ENCODE measurements around the gene ZBED1. TPM values are rescaled to one million over a fixed set of nuclear protein-coding genes. Genes with fewer than 3 reads are reported as not detected.

The ZBED1 gene
- total and polyA plus RNA-seq, 2 donors (not counting 3 experiments of a cell fraction or from before 2014, with no cell fraction given), result 24.6 to 46.5 TPM

DNA sequence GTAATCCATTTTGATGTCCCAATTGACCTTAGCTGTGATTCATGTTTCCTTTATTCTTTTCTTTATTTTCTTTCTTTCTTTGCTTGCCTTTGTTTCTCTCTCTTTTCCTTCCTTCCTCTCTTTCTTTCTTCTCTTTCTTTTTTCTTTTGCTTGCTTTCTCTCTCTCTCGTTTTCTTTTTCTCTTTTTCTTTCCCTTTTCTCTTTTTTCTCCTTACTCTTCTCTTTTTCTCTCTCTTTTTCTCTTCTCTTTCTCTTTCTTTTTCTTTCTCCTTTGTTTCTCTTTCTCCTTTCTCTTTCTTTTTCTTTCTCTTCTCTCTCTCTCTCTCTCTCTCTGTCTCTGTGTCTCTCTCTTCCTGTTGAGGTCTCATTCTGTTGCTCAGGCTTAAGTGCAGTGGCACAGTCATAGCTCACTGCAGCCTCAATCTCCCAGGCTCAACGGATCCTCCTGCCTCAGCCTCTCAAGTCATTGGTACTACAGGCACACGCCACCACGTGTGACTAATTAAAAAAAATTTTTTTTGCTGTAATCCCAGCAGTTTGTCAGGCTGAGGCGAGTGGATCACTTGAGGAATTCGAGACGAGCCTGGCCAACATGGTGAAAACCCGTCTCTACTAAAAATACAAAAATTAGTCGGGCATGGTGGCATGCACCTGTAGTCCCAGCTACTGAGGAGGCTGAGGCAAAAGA lies 8.0 kb upstream of the ZBED1 start:
- H2AFZ ChIP-seq (ENCODE audit: low read depth, low read length), result no peak overlapping the region
- H3K4me1 ChIP-seq (ENCODE audit: control insufficient read depth, extremely low read depth, insufficient read depth, low read length), result no peaks in the 10 kb centered on the region
- ChIA-PET POLR2A (no interaction called here), CTCF (no interaction called here)
- H3K4me2 ChIP-seq (ENCODE audit: insufficient read depth, low read length), result no peak overlapping the region
- no peaks in the 10 kb centered on the region for H3K9me1 ChIP-seq (replicated peaks; ENCODE audit: control insufficient read depth, extremely low read depth, insufficient read depth, low read length)
- DNase-seq (ENCODE audit: low read depth, low spot score) (no peak), FAIRE-seq (no peak)
- BruUV-seq (replicated peaks), result no TSS peak
- H3K9me3 ChIP-seq (replicated peaks; ENCODE audit: control insufficient read depth, insufficient read depth, low read length), result no peaks in the 10 kb centered on the region
- no peaks in the 10 kb centered on the region for H3K36me3 ChIP-seq (ENCODE audit: control insufficient read depth in 2 of 2, extremely low read depth in 1 of 2, insufficient read depth in 2 of 2, low read length in 2 of 2)
- no peak overlapping the region for H3K27ac ChIP-seq (ENCODE audit: insufficient read depth, low read depth, low read length)
- H3K4me3 ChIP-seq (replicated peaks in 1 of 3; ENCODE audit: insufficient read depth in 1 of 3, low read depth in 1 of 3, low read length in 3 of 3), result no peak overlapping the region
- TF ChIP-seq POLR2AphosphoS5 (IDR thresholded peaks at IDR 0.05; ENCODE audit: insufficient read depth, low read depth, low read length) (no peak), GATA2 (IDR thresholded peaks at IDR 0.05; ENCODE audit: insufficient read depth, insufficient read length, low read depth, low read length) (no peak), FOS (IDR thresholded peaks at IDR 0.05; ENCODE audit: borderline replicate concordance, insufficient read depth, low read length) (no peak), MYC (IDR thresholded peaks at IDR 0.05; ENCODE audit: low read depth, low read length) (no peak), EZH2 (IDR thresholded peaks at IDR 0.05; ENCODE audit: borderline replicate concordance, low read depth, low read length, severe bottlenecking) (no peak), JUN (IDR thresholded peaks at IDR 0.05; ENCODE audit: borderline replicate concordance, insufficient read depth, insufficient read length, low read depth) (no peak), POLR2A (IDR thresholded peaks at IDR 0.05; ENCODE audit: low read depth, low read length) (no peak)
- TF ChIP-seq, protein P1, sequence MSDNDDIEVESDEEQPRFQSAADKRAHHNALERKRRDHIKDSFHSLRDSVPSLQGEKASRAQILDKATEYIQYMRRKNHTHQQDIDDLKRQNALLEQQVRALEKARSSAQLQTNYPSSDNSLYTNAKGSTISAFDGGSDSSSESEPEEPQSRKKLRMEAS (IDR thresholded peaks at IDR 0.05; ENCODE audit: insufficient read depth, insufficient read length), result no peak
- TF ChIP-seq, protein P2, sequence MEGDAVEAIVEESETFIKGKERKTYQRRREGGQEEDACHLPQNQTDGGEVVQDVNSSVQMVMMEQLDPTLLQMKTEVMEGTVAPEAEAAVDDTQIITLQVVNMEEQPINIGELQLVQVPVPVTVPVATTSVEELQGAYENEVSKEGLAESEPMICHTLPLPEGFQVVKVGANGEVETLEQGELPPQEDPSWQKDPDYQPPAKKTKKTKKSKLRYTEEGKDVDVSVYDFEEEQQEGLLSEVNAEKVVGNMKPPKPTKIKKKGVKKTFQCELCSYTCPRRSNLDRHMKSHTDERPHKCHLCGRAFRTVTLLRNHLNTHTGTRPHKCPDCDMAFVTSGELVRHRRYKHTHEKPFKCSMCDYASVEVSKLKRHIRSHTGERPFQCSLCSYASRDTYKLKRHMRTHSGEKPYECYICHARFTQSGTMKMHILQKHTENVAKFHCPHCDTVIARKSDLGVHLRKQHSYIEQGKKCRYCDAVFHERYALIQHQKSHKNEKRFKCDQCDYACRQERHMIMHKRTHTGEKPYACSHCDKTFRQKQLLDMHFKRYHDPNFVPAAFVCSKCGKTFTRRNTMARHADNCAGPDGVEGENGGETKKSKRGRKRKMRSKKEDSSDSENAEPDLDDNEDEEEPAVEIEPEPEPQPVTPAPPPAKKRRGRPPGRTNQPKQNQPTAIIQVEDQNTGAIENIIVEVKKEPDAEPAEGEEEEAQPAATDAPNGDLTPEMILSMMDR (IDR thresholded peaks at IDR 0.05; ENCODE audit: extremely low read depth in 1 of 2, insufficient read depth in 1 of 2, low read depth in 1 of 2, low read length in 2 of 2), result no peak
- H4K20me1 ChIP-seq (replicated peaks; ENCODE audit: control insufficient read depth, extremely low read depth, insufficient read depth, low read length), result no peaks in the 10 kb centered on the region
- intact Hi-C loops (cut with micrococcal nuclease), result no loop called here
- H3K79me2 ChIP-seq (ENCODE audit: control insufficient read depth, insufficient read depth, low read length), result no peaks in the 10 kb centered on the region
- dilution Hi-C loops (cut with MboI; ENCODE audit: extremely low pct_ligation_motif_present, low sequenced_read_pairs), result no loop called here
- no peaks in the 10 kb centered on the region for H3K27me3 ChIP-seq (ENCODE audit: control insufficient read depth in 2 of 2, insufficient read depth in 2 of 2, low read length in 2 of 2)
- no peak overlapping the region for H3K9ac ChIP-seq (replicated peaks; ENCODE audit: extremely low read depth, insufficient read depth, low read length)

Measured in endothelial cell of umbilical vein (primary cell).